ENCODE measurements around the gene CCDC106. TPM values are rescaled to one million over a fixed set of nuclear protein-coding genes. Genes with fewer than 3 reads are reported as not detected.

CCDC106 gene
- total RNA-seq, 2 experiments from 2014 or later = 4.2 to 4.4 TPM

GRCh38 chr19:55615543-55616394, 32.2 kb upstream of the CCDC106 start:
- H3K27me3 Mint-ChIP-seq (ENCODE audit: low read depth) = no peaks in the 10 kb centered on the region
- H3K36me3 Mint-ChIP-seq (ENCODE audit: low read depth) = peaks cover 27% of the 10 kb centered on the region
- H3K9me3 Mint-ChIP-seq = no peaks in the 10 kb centered on the region
- peaks cover 35% of the 10 kb centered on the region for H3K4me1 Mint-ChIP-seq (ENCODE audit: low read depth)
- DNase-seq = no peak
- H3K4me3 Mint-ChIP-seq = no peak overlapping the region
- intact Hi-C loops (cut with micrococcal nuclease) = no loop called here
- no peak overlapping the region for H3K27ac Mint-ChIP-seq
- CTCF ChIA-PET = no interaction called here

GRCh38 chr19:55616395-55616875, 31.6 kb upstream of the CCDC106 start:
- intact Hi-C loops (cut with micrococcal nuclease) = no loop called here
- no peak for DNase-seq
- Mint-ChIP-seq H3K4me3 (no peak overlapping the region), H3K9me3 (no peaks in the 10 kb centered on the region), H3K36me3 (ENCODE audit: low read depth) (peaks cover 27% of the 10 kb centered on the region), H3K27me3 (ENCODE audit: low read depth) (no peaks in the 10 kb centered on the region), H3K4me1 (ENCODE audit: low read depth) (peaks cover 35% of the 10 kb centered on the region), H3K27ac (no peak overlapping the region)
- CTCF ChIA-PET = no interaction called here

- intact Hi-C loops (cut with micrococcal nuclease) = no loop called here
- Mint-ChIP-seq H3K9me3 (no peaks in the 10 kb centered on the region), H3K27me3 (ENCODE audit: low read depth) (no peaks in the 10 kb centered on the region), H3K4me1 (ENCODE audit: low read depth) (peaks cover 27% of the 10 kb centered on the region), H3K4me3 (no peak overlapping the region), H3K36me3 (ENCODE audit: low read depth) (peaks cover 27% of the 10 kb centered on the region), H3K27ac (peak overlapping the region; percentile 30)
- CTCF ChIA-PET = interaction anchor here (0.8 to 1.4 kb wide), 2 partner anchors 11 to 15 kb away, joined by 3 to 5 read pairs; no protein-coding TSS in a partner anchor
- no peak for DNase-seq
Measured at GRCh38 chr19:55617426-55617825, 30.6 kb upstream of the CCDC106 start.

- Mint-ChIP-seq H3K4me1 (ENCODE audit: low read depth) (peaks cover 30% of the 10 kb centered on the region), H3K4me3 (no peak overlapping the region), H3K36me3 (ENCODE audit: low read depth) (peaks cover 21% of the 10 kb centered on the region), H3K9me3 (no peaks in the 10 kb centered on the region), H3K27me3 (ENCODE audit: low read depth) (no peaks in the 10 kb centered on the region), H3K27ac (no peak overlapping the region)
- intact Hi-C loops (cut with micrococcal nuclease) = no loop called here
- no peak for DNase-seq
- CTCF ChIA-PET = interaction anchor here (1.1 to 3.2 kb wide), 3 partner anchors 12 to 14 kb away, joined by 3 to 18 read pairs (median 5); partner anchors contain the start of gene ZNF865
Measured at GRCh38 chr19:55618426-55618825, 29.6 kb upstream of the CCDC106 start.

- Mint-ChIP-seq H3K36me3 (ENCODE audit: low read depth) (peaks cover 20% of the 10 kb centered on the region), H3K9me3 (no peaks in the 10 kb centered on the region), H3K27me3 (ENCODE audit: low read depth) (no peaks in the 10 kb centered on the region), H3K4me3 (no peak overlapping the region), H3K4me1 (ENCODE audit: low read depth) (peaks cover 36% of the 10 kb centered on the region), H3K27ac (no peak overlapping the region)
- DNase-seq = no peak
- intact Hi-C loops (cut with micrococcal nuclease) = no loop called here
- CTCF ChIA-PET = interaction anchor here (0.6 to 3.2 kb wide), 5 partner anchors 11 to 115 kb away, joined by 3 to 18 read pairs (median 3); partner anchors contain the start of gene ZNF865
Measured at GRCh38 chr19:55619286-55619685, 28.7 kb upstream of the CCDC106 start.

GRCh38 chr19:55620410-55621204, 27.4 kb upstream of the CCDC106 start:
- Mint-ChIP-seq H3K36me3 (ENCODE audit: low read depth) (peaks cover 18% of the 10 kb centered on the region), H3K4me3 (peak overlapping the region; percentile 9), H3K27ac (peak overlapping the region; percentile 74), H3K4me1 (ENCODE audit: low read depth) (peaks cover 43% of the 10 kb centered on the region), H3K27me3 (ENCODE audit: low read depth) (no peaks in the 10 kb centered on the region), H3K9me3 (no peaks in the 10 kb centered on the region)
- CTCF ChIA-PET = interaction anchor here (0.8 to 3.2 kb wide), 3 partner anchors 11 to 117 kb away, joined by 3 to 18 read pairs (median 4); partner anchors contain the start of gene ZNF865
- intact Hi-C loops (cut with micrococcal nuclease) = no loop called here
- DNase-seq = peak; percentile 60

- Mint-ChIP-seq H3K27ac (no peak overlapping the region), H3K36me3 (ENCODE audit: low read depth) (peaks cover 18% of the 10 kb centered on the region), H3K4me1 (ENCODE audit: low read depth) (peaks cover 49% of the 10 kb centered on the region), H3K27me3 (ENCODE audit: low read depth) (no peaks in the 10 kb centered on the region), H3K9me3 (no peaks in the 10 kb centered on the region), H3K4me3 (no peak overlapping the region)
- intact Hi-C loops (cut with micrococcal nuclease) = no loop called here
- DNase-seq = no peak
- CTCF ChIA-PET = interaction anchor here (3.2 kb wide), 1 partner anchor 15 kb away, joined by 18 read pairs; the partner anchor contains the start of gene ZNF865
Measured at GRCh38 chr19:55621205-55621672, 26.8 kb upstream of the CCDC106 start.

- intact Hi-C loops (cut with micrococcal nuclease) = no loop called here
- H3K9me3 Mint-ChIP-seq = no peaks in the 10 kb centered on the region
- H3K27me3 Mint-ChIP-seq (ENCODE audit: low read depth) = no peaks in the 10 kb centered on the region
- CTCF ChIA-PET = no interaction called here
- no peak overlapping the region for H3K4me3 Mint-ChIP-seq
- no peak for DNase-seq
- peaks cover 53% of the 10 kb centered on the region for H3K4me1 Mint-ChIP-seq (ENCODE audit: low read depth)
- peaks cover 17% of the 10 kb centered on the region for H3K36me3 Mint-ChIP-seq (ENCODE audit: low read depth)
- no peak overlapping the region for H3K27ac Mint-ChIP-seq
Measured at GRCh38 chr19:55621673-55622231, 26.3 kb upstream of the CCDC106 start.

- CTCF ChIA-PET = no interaction called here
- intact Hi-C loops (cut with micrococcal nuclease) = no loop called here
Measured at GRCh38 chr19:55622242-55622969, 25.6 kb upstream of the CCDC106 start.

GRCh38 chr19:55623130-55623529, 24.9 kb upstream of the CCDC106 start:
- peaks cover 58% of the 10 kb centered on the region for H3K4me1 Mint-ChIP-seq (ENCODE audit: low read depth)
- no peaks in the 10 kb centered on the region for H3K9me3 Mint-ChIP-seq
- intact Hi-C loops (cut with micrococcal nuclease) = no loop called here
- peak overlapping the region; percentile 9 for H3K4me3 Mint-ChIP-seq
- no peak overlapping the region for H3K27ac Mint-ChIP-seq
- H3K36me3 Mint-ChIP-seq (ENCODE audit: low read depth) = peaks cover 10% of the 10 kb centered on the region
- H3K27me3 Mint-ChIP-seq (ENCODE audit: low read depth) = no peaks in the 10 kb centered on the region
- CTCF ChIA-PET = interaction anchor here (0.7 to 4.4 kb wide), 4 partner anchors 8 to 107 kb away, joined by 3 to 25 read pairs (median 8); partner anchors contain the start of gene ZNF865
- no peak for DNase-seq

More at GRCh38 chr19:55622242-55622969, 25.6 kb upstream of the CCDC106 start:
- H3K27me3 Mint-ChIP-seq (ENCODE audit: low read depth) = no peaks in the 10 kb centered on the region
- peaks cover 58% of the 10 kb centered on the region for H3K4me1 Mint-ChIP-seq (ENCODE audit: low read depth)
- no peak for DNase-seq
- peaks cover 13% of the 10 kb centered on the region for H3K36me3 Mint-ChIP-seq (ENCODE audit: low read depth)
- H3K27ac Mint-ChIP-seq = no peak overlapping the region
- H3K9me3 Mint-ChIP-seq = no peaks in the 10 kb centered on the region
- no peak overlapping the region for H3K4me3 Mint-ChIP-seq

- no peak overlapping the region for H3K27ac Mint-ChIP-seq
- peaks cover 58% of the 10 kb centered on the region for H3K4me1 Mint-ChIP-seq (ENCODE audit: low read depth)
- H3K4me3 Mint-ChIP-seq = peak overlapping the region; percentile 92
- peaks cover 10% of the 10 kb centered on the region for H3K36me3 Mint-ChIP-seq (ENCODE audit: low read depth)
- DNase-seq = no peak
- H3K9me3 Mint-ChIP-seq = no peaks in the 10 kb centered on the region
- intact Hi-C loops (cut with micrococcal nuclease) = no loop called here
- CTCF ChIA-PET = interaction anchor here (0.7 to 4.4 kb wide), 6 partner anchors 8 to 119 kb away, joined by 3 to 25 read pairs (median 5); partner anchors contain the start of genes FIZ1 and ZNF865
- no peaks in the 10 kb centered on the region for H3K27me3 Mint-ChIP-seq (ENCODE audit: low read depth)
Measured at GRCh38 chr19:55623561-55623960, 24.5 kb upstream of the CCDC106 start.

Measured in activated naive CD4-positive, alpha-beta T cell treated with anti-CD3 and anti-CD28 coated beads for 36 hours (primary cell).